NT2/D1 (cell line): ENCODE data around the gene FAM184B.

Experiments used
- SUZ12 ChIP-seq: IDR thresholded peaks from 2 replicates; pipeline ENCODE4 v1.6.1; 2011; ENCODE audit not compliant: insufficient read length, insufficient read depth; ENCODE audit errors: extremely low read depth
- YY1 ChIP-seq: IDR thresholded peaks from 2 replicates; pipeline ENCODE4 v1.6.1; 2011; ENCODE audit not compliant: insufficient read length, insufficient read depth
- ZNF274 ChIP-seq: IDR thresholded peaks from 2 replicates; pipeline ENCODE4 v1.6.1; 2011; ENCODE audit warnings: mild to moderate bottlenecking, low read depth, low read length

- TF ChIP-seq SUZ12 = no peak
- no peak for TF ChIP-seq YY1
- no peak for TF ChIP-seq ZNF274
These were observed 3.0 kb downstream of the FAM184B start for GRCh38 chr4:17778431-17778830.
